ENCODE results near the gene ARHGAP25. TPM values are rescaled to one million over a fixed set of nuclear protein-coding genes. Genes with fewer than 3 reads are reported as not detected.
A peak's percentile ranks its signal among the peaks of the same experiment; 100 is the strongest.
"Not testable (repeated sequence)": the region's sequence is repeated elsewhere in the genome, so short reads cannot be mapped to it uniquely, and the experiment has no call there.

The ARHGAP25 gene
- total RNA-seq, 1 donor from 2014 or later: 7.7 TPM

GRCh38 chr2:68796295-68796905 lies 61.8 kb downstream of the ARHGAP25 start:
- DNase-seq (ENCODE audit: low spot score): no peak

DNA sequence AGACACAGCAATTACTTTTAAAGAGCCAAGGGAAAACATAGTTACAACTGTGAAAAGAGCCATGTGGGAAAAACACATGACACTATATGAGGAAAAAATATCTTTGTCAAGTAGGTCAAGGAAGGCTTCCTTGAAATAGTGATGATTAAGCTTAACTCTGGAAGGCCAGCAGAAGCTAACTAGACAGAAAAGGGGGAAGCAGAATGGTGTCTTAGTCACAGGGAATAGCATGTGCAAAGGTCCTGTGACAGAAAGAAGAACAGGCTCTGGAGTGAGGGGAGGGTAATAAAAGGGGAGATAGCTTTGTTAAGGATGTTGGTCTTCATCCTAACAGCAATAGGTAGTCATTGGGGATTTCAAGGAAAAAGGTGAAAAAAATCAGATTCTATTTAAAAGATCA lies 64.0 kb downstream of the ARHGAP25 start:
- no peak for DNase-seq (ENCODE audit: low spot score)

DNA sequence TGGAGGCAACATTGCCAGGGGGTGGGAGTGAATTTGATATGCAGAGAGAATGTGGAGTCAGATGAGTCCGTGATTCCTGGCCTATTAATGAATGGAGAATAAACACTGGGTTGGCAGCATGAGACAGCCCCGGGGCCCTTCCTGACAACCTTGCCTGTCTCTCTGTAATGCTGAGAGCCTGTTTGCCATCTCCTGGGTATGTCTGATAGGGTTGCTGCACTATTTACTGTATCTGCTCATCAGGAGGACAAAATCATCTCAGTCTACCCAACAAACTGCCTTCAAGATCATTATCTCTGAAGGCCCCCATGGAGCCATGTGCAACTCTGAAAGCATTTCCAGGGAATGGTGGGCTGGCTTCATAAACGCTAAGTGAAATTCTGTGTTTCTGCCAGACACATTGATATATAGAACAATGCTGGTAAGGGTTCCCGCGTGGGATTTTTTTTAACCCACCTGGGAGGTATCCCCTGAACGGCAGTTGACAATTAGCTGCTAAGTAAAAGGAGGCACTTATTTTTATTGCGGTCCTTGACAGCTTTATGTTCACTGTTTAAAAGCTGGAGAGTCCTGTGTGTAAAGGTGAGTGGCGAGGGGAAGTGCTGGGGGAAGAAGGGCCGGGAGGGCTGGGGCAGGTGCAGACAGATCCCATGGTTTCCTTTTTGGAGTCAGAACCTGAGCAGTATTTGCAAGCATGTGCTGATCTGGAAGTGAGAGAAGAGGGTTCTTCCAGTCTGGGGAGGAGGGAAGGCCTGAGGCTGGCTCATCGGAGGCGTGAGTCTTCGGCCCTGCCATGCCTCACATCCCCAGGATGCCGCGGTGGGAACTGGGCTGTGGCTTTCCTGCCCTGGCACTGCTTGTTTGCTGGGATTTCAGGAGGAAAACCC lies 64.8 kb downstream of the ARHGAP25 start:
- peak; percentile 62 for DNase-seq (ENCODE audit: low spot score)

- no peak for DNase-seq (ENCODE audit: low spot score)
These were observed 65.4 kb downstream of the ARHGAP25 start for GRCh38 chr2:68800027-68800401.

DNA sequence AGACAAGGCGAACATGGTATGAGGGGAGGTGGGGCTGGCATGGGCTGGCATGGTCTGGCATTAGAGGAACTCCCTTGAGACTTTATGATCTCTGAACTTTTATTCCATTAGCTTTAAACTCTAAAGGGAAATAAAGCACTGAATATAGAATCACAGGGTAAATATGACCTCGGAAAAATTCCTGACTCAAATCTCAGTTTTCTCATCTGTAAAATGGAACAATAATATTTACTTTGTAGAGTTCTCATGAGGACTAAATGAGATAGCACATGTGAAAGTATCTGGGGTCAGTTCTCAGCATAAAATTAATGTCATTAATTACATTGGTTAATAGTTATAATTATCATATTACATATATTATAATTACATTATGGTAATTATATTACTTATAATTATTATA lies 65.9 kb downstream of the ARHGAP25 start:
- DNase-seq (ENCODE audit: low spot score): no peak

DNA sequence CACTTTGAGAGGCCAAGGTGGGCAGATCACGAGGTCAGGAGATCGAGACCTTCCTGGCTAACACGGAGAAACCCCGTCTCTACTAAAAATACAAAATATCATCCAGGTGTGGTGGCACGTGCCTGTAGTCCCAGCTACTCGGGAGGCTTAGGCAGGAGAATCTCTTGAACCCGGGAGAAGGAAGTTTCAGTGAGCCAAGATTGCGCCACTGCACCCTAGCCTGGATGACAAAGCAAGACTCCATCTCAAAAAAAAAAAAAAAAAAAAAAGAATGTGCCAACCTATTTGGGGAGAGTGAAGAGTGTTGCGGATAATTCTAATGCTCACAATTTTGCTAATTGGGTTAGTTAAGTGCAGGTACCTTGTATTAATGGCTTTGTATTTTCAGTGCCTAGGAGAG lies 67.5 kb downstream of the ARHGAP25 start:
- DNase-seq (ENCODE audit: low spot score): not testable (repeated sequence)

- no peak for DNase-seq (ENCODE audit: low spot score)
These were observed 70.4 kb downstream of the ARHGAP25 start for GRCh38 chr2:68805025-68805424.

- DNase-seq (ENCODE audit: low spot score): no peak
These were observed 72.0 kb downstream of the ARHGAP25 start for GRCh38 chr2:68806511-68807109.

DNA sequence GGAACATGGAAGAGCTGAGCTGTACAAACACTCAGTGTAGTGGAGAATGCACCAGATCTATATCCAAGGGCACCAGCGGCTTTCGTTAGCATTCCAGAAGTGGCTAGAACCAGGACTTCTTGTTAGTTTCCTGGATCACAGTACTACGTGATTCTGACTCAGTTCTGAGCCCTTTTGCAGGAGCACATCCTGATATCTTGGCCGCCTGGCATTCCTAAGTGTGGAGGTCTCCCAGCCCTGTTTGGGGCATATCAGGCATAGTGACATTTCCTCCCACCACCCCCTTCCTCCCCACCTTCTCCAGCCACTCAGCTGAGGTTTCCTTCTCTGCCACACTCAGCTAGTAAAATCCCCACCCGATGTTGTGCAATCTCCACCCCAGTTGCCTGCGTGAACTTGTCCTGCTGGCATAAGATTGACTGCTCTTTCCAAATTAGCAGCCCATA lies 73.2 kb downstream of the ARHGAP25 start:
- peak; percentile 62 for DNase-seq (ENCODE audit: low spot score)

DNA sequence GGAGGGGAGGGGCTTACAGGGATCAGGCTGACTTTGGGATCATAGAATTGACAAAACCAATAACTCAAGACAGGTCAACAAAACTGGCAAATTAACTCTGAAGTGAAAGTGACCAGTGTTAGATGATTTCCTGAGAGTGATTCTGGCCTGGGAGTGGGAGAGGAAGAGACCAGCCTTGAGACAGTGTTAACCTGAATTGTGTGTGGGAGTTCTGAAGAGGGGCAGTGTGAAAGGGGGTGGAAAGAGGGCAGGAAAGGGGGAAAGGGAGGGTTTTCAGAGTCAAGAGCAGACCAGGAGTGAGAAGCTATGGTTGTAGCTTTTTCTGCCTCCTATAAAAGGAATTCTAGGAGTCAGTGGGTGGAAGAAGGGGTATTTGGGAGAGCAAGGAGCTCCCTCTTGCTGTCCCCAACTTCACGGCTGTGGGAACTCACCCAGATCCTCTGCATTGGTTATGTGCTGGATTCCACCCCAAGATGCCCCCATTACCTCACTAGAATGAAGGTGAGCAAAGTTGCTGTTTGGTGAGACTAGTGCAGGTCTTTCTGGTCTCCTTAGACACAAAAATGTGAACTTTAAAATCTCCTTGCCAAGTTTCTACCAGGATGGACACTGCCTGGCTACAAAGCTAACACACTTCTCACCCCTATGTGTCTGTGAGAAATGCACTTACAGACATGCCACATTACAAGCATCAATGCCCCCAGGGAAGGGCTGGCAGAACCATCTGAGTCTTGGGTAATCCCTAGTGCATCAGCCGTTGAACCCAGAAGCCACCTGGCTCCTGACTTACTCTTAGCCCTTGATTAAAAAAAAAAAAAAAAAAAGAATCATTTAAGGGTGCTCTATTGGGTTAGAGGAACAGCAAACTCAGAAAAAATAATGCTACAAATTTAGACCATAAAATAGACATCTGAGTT lies 75.0 kb downstream of the ARHGAP25 start:
- no peak for DNase-seq (ENCODE audit: low spot score)

- DNase-seq (ENCODE audit: low spot score): peak; percentile 78
These were observed 76.8 kb downstream of the ARHGAP25 start for GRCh38 chr2:68811364-68811763.

GRCh38 chr2:68812251-68812650 lies 77.6 kb downstream of the ARHGAP25 start:
- no peak for DNase-seq (ENCODE audit: low spot score)

GRCh38 chr2:68813596-68813995 lies 79.0 kb downstream of the ARHGAP25 start:
- no peak for DNase-seq (ENCODE audit: low spot score)

- no peak for DNase-seq (ENCODE audit: low spot score)
These were observed 82.7 kb downstream of the ARHGAP25 start for GRCh38 chr2:68817306-68817705.

GRCh38 chr2:68819556-68819955 lies 84.9 kb downstream of the ARHGAP25 start:
- peak; percentile 4 for DNase-seq (ENCODE audit: low spot score)

- DNase-seq (ENCODE audit: low spot score): no peak
These were observed 87.7 kb downstream of the ARHGAP25 start for GRCh38 chr2:68822207-68822872.

- no peak for DNase-seq (ENCODE audit: low spot score)
These were observed 90.2 kb downstream of the ARHGAP25 start for GRCh38 chr2:68824831-68825230.

DNA sequence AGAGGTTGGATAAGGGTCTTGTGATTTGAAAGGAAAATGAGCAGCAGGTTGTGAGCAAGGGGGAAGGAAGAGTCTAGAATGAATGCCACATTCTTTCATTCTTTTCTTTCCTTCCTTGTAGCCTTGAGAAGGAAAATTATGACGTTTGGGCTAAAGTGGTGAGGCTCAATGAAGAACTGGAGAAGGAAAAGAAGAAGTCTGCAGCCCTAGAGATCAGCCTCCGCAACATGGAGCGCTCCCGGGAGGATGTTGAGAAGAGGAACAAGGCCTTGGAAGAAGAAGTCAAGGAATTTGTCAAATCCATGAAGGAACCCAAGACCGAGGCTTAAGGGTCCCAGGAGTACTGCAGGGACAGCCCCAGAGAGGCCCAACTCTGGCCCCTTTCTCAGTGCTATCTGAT lies 91.3 kb downstream of the ARHGAP25 start:
- no peak for DNase-seq (ENCODE audit: low spot score)

GRCh38 chr2:68827666-68828065 lies 93.1 kb downstream of the ARHGAP25 start:
- peak; percentile 6 for DNase-seq (ENCODE audit: low spot score)

- peak; percentile 97 for DNase-seq (ENCODE audit: low spot score)
These were observed 94.5 kb downstream of the ARHGAP25 start for GRCh38 chr2:68828887-68829708.

All from umbilical cord (tissue), 2 donors.